HEK293T (cell line): ENCODE measurements around the gene EPHB1.

ENCODE experiments used
- CTCF ChIA-PET: fragments of 350-600 bp; formaldehyde crosslinking; extraction: SDS; loops from one replicate; lab custom pipeline; 2021; ENCODE audit warnings: antibody characterized with exemption, inconsistent platforms; lab: Yijun Ruan, JAX
- POLR2A ChIA-PET: fragments of 350-600 bp; formaldehyde crosslinking; extraction: SDS; loops from one replicate; lab custom pipeline; 2020; ENCODE audit warnings: antibody characterized with exemption, inconsistent platforms; lab: Yijun Ruan, JAX
- DNase-seq: peaks from one replicate; pipeline ENCODE4 v3.0.0; 2012; ENCODE audit warnings: mixed read lengths; ENCODE audit errors: extremely low spot score
- ARNT ChIP-seq: fragments of 450-650 bp; IDR thresholded peaks from 2 replicates; pipeline ENCODE4 v1.6.1; 2017; ENCODE audit warnings: mild to moderate bottlenecking
- BHLHE40 ChIP-seq: fragments of 450-650 bp; IDR thresholded peaks from 2 replicates; pipeline ENCODE4 v1.6.1; 2016; ENCODE audit warnings: mild to moderate bottlenecking, moderate library complexity, borderline replicate concordance
- CTBP1 ChIP-seq: fragments of 450-650 bp; IDR thresholded peaks from 2 replicates; pipeline ENCODE4 v1.6.1; 2016; ENCODE audit warnings: borderline replicate concordance
- ELF4 ChIP-seq: fragments of 450-650 bp; IDR thresholded peaks from 2 replicates; pipeline ENCODE4 v1.6.1; 2017; ENCODE audit warnings: antibody characterized with exemption
- FOXA1 ChIP-seq: fragments of 450-650 bp; IDR thresholded peaks from 2 replicates; pipeline ENCODE4 v1.6.1; 2016; ENCODE audit warnings: mild to moderate bottlenecking
- FOXK2 ChIP-seq: fragments of 450-650 bp; IDR thresholded peaks from 2 replicates; pipeline ENCODE4 v1.6.1; 2016; ENCODE audit warnings: mild to moderate bottlenecking
- FOXM1 ChIP-seq: fragments of 450-650 bp; IDR thresholded peaks from 2 replicates; pipeline ENCODE4 v1.6.1; 2017; ENCODE audit warnings: mild to moderate bottlenecking, borderline replicate concordance
- HDGF ChIP-seq: fragments of 450-650 bp; IDR thresholded peaks from 2 replicates; pipeline ENCODE4 v1.6.1; 2017; ENCODE audit warnings: antibody characterized with exemption, borderline replicate concordance
- L3MBTL2 ChIP-seq: fragments of 450-650 bp; conservative IDR thresholded peaks from 2 replicates; pipeline ENCODE4 v1.6.1; 2016; ENCODE audit warnings: mild to moderate bottlenecking
- LEF1 ChIP-seq: fragments of 450-650 bp; IDR thresholded peaks from 2 replicates; pipeline ENCODE4 v1.6.1; 2017; ENCODE audit warnings: mild to moderate bottlenecking, borderline replicate concordance
- NFRKB ChIP-seq: fragments of 450-650 bp; IDR thresholded peaks from 2 replicates; pipeline ENCODE4 v1.6.1; 2016; ENCODE audit warnings: mild to moderate bottlenecking, moderate library complexity
- SP1 ChIP-seq: fragments of 450-650 bp; IDR thresholded peaks from 2 replicates; pipeline ENCODE4 v1.6.1; 2017
- SUZ12 ChIP-seq: fragments of 450-650 bp; IDR thresholded peaks from 2 replicates; pipeline ENCODE4 v1.6.1; 2016; ENCODE audit warnings: mild to moderate bottlenecking
- TARDBP ChIP-seq: fragments of 450-650 bp; IDR thresholded peaks from 2 replicates; pipeline ENCODE4 v1.6.1; 2016
- ZNF384 ChIP-seq: fragments of 450-650 bp; IDR thresholded peaks from 2 replicates; pipeline ENCODE4 v1.6.1; 2016
- TF ChIP-seq, protein P1 (sequence below): fragments of 450-650 bp; IDR thresholded peaks from 2 replicates; pipeline ENCODE4 v1.6.1; 2016

Gene EPHB1

DNA sequence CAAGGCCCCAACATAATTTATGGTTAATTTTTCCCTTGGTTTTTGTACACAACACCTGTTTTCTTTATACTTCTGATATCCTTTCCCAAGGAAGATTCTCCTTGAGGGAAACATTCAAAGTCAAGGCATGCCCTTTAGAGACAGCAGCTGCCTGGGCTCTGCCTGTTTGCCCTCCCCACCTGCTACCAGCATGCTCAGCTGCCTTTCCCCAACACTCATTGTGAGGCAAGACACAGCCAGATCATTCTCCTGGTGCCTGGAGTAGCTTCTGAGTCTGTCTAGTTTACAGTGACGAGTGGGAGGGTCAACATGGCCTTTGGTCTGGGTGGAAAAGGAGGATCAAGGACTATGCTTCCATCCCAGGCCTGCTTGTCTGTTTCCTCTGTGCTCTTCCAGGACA, 132.5 kb downstream of the EPHB1 start:
- no peak for DNase-seq
- ChIA-PET CTCF (no interaction called here), POLR2A (no interaction called here)
- TF ChIP-seq ARNT: no peak
- TF ChIP-seq FOXM1: no peak
- no peak for TF ChIP-seq NFRKB
- no peak for TF ChIP-seq SUZ12
- TF ChIP-seq LEF1: no peak
- TF ChIP-seq ZNF384: no peak
- TF ChIP-seq TARDBP: no peak
- TF ChIP-seq L3MBTL2: no peak
- no peak for TF ChIP-seq FOXA1
- no peak for TF ChIP-seq HDGF

GRCh38 chr3:134928392-134928791, 133.3 kb downstream of the EPHB1 start:
- no peak for DNase-seq
- POLR2A ChIA-PET: no interaction called here
- TF ChIP-seq ZNF384 (no peak), ARNT (no peak)
- CTCF ChIA-PET: no interaction called here

DNA sequence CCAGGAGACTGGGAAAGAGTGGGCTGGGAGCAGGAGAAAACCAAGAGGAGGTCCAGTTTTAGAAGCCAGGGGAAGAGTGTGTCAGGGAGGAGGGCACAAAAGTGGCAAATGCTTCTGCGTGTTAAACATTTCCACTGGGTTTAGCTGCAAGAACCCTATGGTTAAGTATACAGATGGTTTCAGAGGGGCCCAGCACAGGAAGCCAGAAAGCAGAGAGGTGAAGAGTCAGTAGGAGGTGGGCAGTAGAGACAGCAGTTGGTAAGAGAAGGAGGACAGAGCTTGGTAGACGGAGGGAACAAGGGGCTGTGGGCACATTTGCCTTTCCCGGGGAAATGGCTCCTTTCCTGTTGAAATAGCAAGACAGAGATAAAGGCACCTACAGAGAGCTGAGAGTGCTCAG, 133.8 kb downstream of the EPHB1 start:
- CTCF ChIA-PET: no interaction called here
- TF ChIP-seq SP1: no peak
- TF ChIP-seq ELF4: no peak
- TF ChIP-seq LEF1: no peak
- no peak for TF ChIP-seq TARDBP
- no peak for TF ChIP-seq FOXK2
- no peak for TF ChIP-seq CTBP1
- no peak for TF ChIP-seq HDGF
- no peak for TF ChIP-seq SUZ12
- TF ChIP-seq NFRKB: no peak
- no peak for TF ChIP-seq ZNF384
- TF ChIP-seq FOXM1: no peak
- TF ChIP-seq, protein P1, sequence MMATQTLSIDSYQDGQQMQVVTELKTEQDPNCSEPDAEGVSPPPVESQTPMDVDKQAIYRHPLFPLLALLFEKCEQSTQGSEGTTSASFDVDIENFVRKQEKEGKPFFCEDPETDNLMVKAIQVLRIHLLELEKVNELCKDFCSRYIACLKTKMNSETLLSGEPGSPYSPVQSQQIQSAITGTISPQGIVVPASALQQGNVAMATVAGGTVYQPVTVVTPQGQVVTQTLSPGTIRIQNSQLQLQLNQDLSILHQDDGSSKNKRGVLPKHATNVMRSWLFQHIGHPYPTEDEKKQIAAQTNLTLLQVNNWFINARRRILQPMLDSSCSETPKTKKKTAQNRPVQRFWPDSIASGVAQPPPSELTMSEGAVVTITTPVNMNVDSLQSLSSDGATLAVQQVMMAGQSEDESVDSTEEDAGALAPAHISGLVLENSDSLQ: no peak
- no peak for TF ChIP-seq BHLHE40
- no peak for TF ChIP-seq L3MBTL2
- TF ChIP-seq ARNT: no peak
- no peak for TF ChIP-seq FOXA1
- DNase-seq: no peak
- POLR2A ChIA-PET: no interaction called here

DNA sequence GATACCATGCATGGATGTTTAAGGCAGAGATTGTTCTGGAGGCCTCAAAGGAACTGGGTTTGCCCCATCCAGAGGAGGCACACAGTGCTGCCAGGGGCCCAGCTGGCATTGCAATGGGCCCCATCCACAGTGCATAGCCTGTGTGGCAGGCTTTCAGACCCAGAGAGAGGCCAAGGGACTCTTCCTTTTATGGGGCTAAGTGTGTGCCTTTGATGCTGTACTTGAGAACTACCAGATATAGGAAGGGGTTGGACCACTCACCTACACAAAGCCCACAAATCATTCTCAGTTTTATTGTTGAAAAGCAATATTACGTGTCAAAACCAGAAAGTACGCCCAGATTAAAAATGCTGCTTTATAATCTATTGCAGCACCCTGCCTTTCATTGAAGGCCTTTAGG, 134.9 kb downstream of the EPHB1 start:
- ChIA-PET CTCF (no interaction called here), POLR2A (no interaction called here)
- no peak for DNase-seq
- TF ChIP-seq ELF4: no peak
- TF ChIP-seq NFRKB: no peak
- TF ChIP-seq ZNF384: no peak

DNA sequence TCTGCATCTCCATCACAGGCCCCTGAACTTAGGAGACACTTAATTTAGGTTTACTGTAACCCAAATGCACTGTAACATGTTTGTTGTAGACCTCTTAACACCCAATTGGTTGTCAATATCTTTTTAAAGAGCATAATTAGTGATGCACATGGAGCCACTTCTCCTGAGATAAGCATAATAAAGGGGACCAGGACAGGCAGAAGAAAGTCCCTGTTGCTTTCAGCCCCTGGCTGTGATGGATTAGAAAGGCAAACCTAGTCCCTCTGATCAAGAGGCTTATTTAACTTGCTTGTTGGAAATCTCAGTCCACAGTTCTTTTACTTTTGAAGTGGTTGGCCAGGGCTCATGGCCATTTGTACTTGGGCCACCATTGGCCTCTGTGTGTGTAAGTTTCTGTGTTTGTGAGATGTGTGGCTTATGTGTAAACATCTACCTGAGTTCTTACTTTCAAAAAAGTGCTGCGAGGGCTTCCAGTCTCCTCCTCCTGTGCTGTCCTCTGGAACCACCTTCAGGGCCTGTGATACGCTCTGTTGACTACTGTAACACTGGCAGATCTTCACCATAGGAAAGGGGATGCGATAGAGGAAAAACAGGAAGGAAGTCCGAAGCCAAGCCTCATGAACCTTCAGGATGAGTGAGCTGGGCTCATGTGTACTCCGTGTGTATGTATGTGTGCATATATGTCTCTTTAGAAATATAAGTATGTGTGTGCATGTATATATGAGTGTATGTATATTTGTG, 136.2 kb downstream of the EPHB1 start:
- ChIA-PET CTCF (no interaction called here), POLR2A (no interaction called here)
- no peak for DNase-seq
- no peak for TF ChIP-seq FOXM1

GRCh38 chr3:134932035-134932434, 137.0 kb downstream of the EPHB1 start:
- DNase-seq: no peak
- CTCF ChIA-PET: no interaction called here
- TF ChIP-seq ZNF384: no peak
- no peak for TF ChIP-seq BHLHE40
- TF ChIP-seq LEF1: no peak
- TF ChIP-seq NFRKB: no peak
- no peak for TF ChIP-seq FOXK2
- TF ChIP-seq, protein P1: no peak
- TF ChIP-seq SP1: no peak
- no peak for TF ChIP-seq FOXA1
- TF ChIP-seq FOXM1: no peak
- no peak for TF ChIP-seq SUZ12
- POLR2A ChIA-PET: no interaction called here

- CTCF ChIA-PET: no interaction called here
- no peak for TF ChIP-seq ARNT
- no peak for TF ChIP-seq FOXA1
- no peak for TF ChIP-seq L3MBTL2
- no peak for TF ChIP-seq FOXM1
- TF ChIP-seq CTBP1: no peak
- TF ChIP-seq, protein P1: no peak
- TF ChIP-seq ELF4: no peak
- no peak for TF ChIP-seq FOXK2
- TF ChIP-seq TARDBP: no peak
- no peak for TF ChIP-seq SUZ12
- DNase-seq: no peak
- POLR2A ChIA-PET: no interaction called here
Measured at GRCh38 chr3:134933997-134934396, 138.9 kb downstream of the EPHB1 start.

- TF ChIP-seq FOXM1: no peak
- no peak for TF ChIP-seq FOXK2
- TF ChIP-seq CTBP1: no peak
- TF ChIP-seq LEF1: no peak
- no peak for TF ChIP-seq SP1
- no peak for TF ChIP-seq L3MBTL2
- TF ChIP-seq ZNF384: no peak
- no peak for TF ChIP-seq SUZ12
- TF ChIP-seq BHLHE40: no peak
- TF ChIP-seq FOXA1: no peak
- TF ChIP-seq ARNT: no peak
- TF ChIP-seq, protein P1: no peak
- TF ChIP-seq NFRKB: no peak
- no peak for TF ChIP-seq HDGF
- ChIA-PET CTCF (no interaction called here), POLR2A (no interaction called here)
- DNase-seq: no peak
Measured at GRCh38 chr3:134934933-134935332, 139.9 kb downstream of the EPHB1 start.
